Natural killer cell treated with Interleukin-12 subunit alpha and Interleukin-12 subunit beta and Interleukin-15 and Interleukin-18, amount 100 ng/mL, for 72 hours (primary cell): Measurements from ENCODE around the gene DOCK4. TPM values are rescaled to one million over a fixed set of nuclear protein-coding genes. Genes with fewer than 3 reads are reported as not detected.

ENCODE experiments used
- ATAC-seq, 2 donors: fragments of 150-1000 bp; cut with Tn5 transposase in 1 of 2; sonication (Bioruptor Pico), chemical (Tn5 transposase) in 1 of 2; 2 replicates each; pipeline ENCODE4 v1.10.0; 2021
- DNase-seq: peaks from one replicate; pipeline ENCODE4 v3.0.0; 2022; ENCODE audit warnings: low spot score
- H3K27ac Mint-ChIP-seq, 2 donors: 1 replicate in 1 of 2; 2 replicates in 1 of 2; pipeline ENCODE4 v1.8.0; 2022; ENCODE audit warnings: mixed read lengths in 2 of 2, mild to moderate bottlenecking in 1 of 2, moderate library complexity in 1 of 2
- H3K27me3 Mint-ChIP-seq, 2 donors: 1 replicate in 1 of 2; 2 replicates in 1 of 2; pipeline ENCODE4 v1.8.0; 2022; ENCODE audit warnings: mixed read lengths in 2 of 2
- H3K36me3 Mint-ChIP-seq: one replicate; pipeline ENCODE4 v1.8.0; 2022; ENCODE audit warnings: mixed read lengths
- H3K4me1 Mint-ChIP-seq, 2 donors: 1 replicate in 1 of 2; 2 replicates in 1 of 2; pipeline ENCODE4 v1.8.0; 2022; ENCODE audit warnings: low read depth in 2 of 2, mixed read lengths in 2 of 2, mild to moderate bottlenecking in 1 of 2
- H3K4me3 Mint-ChIP-seq: one replicate; pipeline ENCODE4 v1.8.0; 2022; ENCODE audit warnings: mixed read lengths
- H3K9me3 Mint-ChIP-seq: 2 replicates; pipeline ENCODE4 v1.8.0; 2022; ENCODE audit warnings: mixed read lengths
- total RNA-seq, 2 donors: library from RNA; stranded (reverse); gene quantifications; one replicate each; pipeline ENCODE4 v1.2.3, GENCODE V29; 2022

Gene DOCK4
- total RNA-seq, 2 donors from 2014 or later: 1.8 to 3.3 TPM

GRCh38 chr7:112192236-112193154 is 13.7 kb downstream of the DOCK4 start:
- ATAC-seq (no peak), DNase-seq (no peak)
- Mint-ChIP-seq H3K36me3 (no peaks in the 10 kb centered on the region), H3K9me3 (no peaks in the 10 kb centered on the region), H3K27ac (no peak overlapping the region), H3K4me1 (no peaks in the 10 kb centered on the region), H3K4me3 (no peak overlapping the region), H3K27me3 (peaks cover 27 to 42% of the 10 kb centered on the region in 2 donors)

DNA sequence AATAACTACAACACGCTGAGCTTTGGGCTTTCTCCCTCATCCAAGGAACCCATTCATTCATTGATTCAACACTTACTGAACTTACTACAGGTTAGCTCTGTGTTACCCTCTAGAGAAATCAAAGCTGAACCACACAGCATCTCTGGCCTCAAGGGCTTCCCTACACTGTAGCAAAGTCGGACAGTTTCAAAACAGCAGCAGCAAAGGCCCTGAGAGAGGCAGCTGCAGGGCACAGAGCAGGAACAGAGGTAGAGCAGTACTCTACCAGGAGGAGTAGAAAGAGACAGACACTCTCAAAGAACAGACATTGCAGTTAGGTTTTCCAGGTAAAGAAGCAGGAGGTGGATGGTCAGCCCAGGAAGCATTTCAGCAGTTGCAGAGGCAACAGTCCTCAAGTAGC is 16.1 kb downstream of the DOCK4 start:
- no peaks in the 10 kb centered on the region for H3K9me3 Mint-ChIP-seq
- peaks cover 23 to 25% of the 10 kb centered on the region in 2 donors for H3K27me3 Mint-ChIP-seq
- DNase-seq: no peak
- ATAC-seq: peak in 1 of 2 donors; percentile 15
- no peak overlapping the region for H3K4me3 Mint-ChIP-seq
- no peaks in the 10 kb centered on the region for H3K4me1 Mint-ChIP-seq
- no peaks in the 10 kb centered on the region for H3K36me3 Mint-ChIP-seq
- no peak overlapping the region for H3K27ac Mint-ChIP-seq

GRCh38 chr7:112189691-112190090 is 16.5 kb downstream of the DOCK4 start:
- Mint-ChIP-seq H3K4me3 (no peak overlapping the region), H3K36me3 (no peaks in the 10 kb centered on the region), H3K9me3 (no peaks in the 10 kb centered on the region), H3K4me1 (no peaks in the 10 kb centered on the region), H3K27me3 (peaks cover 23 to 25% of the 10 kb centered on the region in 2 donors), H3K27ac (no peak overlapping the region)
- ATAC-seq (no peak), DNase-seq (no peak)

DNA sequence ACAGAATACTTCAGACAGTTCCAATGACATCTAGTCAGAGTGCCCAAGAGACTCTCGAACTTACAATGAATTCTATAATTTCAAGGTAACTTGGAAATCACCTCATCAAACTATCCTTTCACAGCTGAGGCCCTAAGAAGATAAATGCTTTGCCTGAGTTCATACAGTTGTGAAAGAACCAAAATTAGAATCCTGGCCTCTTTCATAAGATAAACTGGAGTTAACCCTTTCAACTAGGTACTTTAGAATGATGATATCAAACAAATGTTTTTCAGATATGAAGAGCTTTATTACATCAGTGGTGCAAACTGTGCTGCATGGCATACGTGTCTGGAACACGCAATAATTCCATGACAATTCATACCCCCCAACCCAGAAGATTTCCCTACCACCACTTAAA is 17.9 kb downstream of the DOCK4 start:
- no peaks in the 10 kb centered on the region for H3K9me3 Mint-ChIP-seq
- ATAC-seq: no peak
- DNase-seq: no peak
- no peaks in the 10 kb centered on the region for H3K4me1 Mint-ChIP-seq
- H3K36me3 Mint-ChIP-seq: no peaks in the 10 kb centered on the region
- H3K4me3 Mint-ChIP-seq: no peak overlapping the region
- H3K27me3 Mint-ChIP-seq: peaks cover 15% of the 10 kb centered on the region in 2 donors
- no peak overlapping the region for H3K27ac Mint-ChIP-seq

- Mint-ChIP-seq H3K27ac (no peak overlapping the region), H3K36me3 (no peaks in the 10 kb centered on the region), H3K4me3 (no peak overlapping the region), H3K9me3 (no peaks in the 10 kb centered on the region), H3K27me3 (peaks cover 15% of the 10 kb centered on the region in 2 donors), H3K4me1 (no peaks in the 10 kb centered on the region)
- DNase-seq (no peak), ATAC-seq (no peak)
Measured at GRCh38 chr7:112186300-112186699, 19.9 kb downstream of the DOCK4 start.

GRCh38 chr7:112185005-112185834 is 21.0 kb downstream of the DOCK4 start:
- H3K4me1 Mint-ChIP-seq: no peaks in the 10 kb centered on the region
- no peak for ATAC-seq
- H3K27ac Mint-ChIP-seq: no peak overlapping the region
- no peaks in the 10 kb centered on the region for H3K36me3 Mint-ChIP-seq
- H3K27me3 Mint-ChIP-seq: peaks cover 10 to 18% of the 10 kb centered on the region in 2 donors
- H3K9me3 Mint-ChIP-seq: no peaks in the 10 kb centered on the region
- no peak for DNase-seq
- no peak overlapping the region for H3K4me3 Mint-ChIP-seq

DNA sequence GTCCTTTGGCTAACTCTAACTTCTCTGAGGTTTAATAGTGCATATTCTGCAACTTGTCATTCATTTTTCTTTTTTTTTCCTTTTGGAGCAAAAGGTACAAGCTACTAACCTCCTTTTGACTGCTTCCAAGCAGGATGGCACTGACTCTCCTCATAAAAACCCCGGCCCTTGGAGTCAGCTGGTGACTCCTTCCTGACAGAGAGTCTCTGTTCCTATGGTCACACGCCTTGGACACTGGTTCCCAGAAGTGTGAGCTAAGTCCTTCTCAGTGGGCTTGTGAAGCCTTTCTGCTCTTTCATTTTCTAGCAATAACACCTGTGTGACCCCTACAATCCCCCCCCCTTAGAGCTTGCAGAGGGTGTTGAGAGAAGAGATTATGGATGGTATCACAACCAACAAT is 21.7 kb downstream of the DOCK4 start:
- no peak for DNase-seq
- Mint-ChIP-seq H3K36me3 (no peaks in the 10 kb centered on the region), H3K4me1 (no peaks in the 10 kb centered on the region), H3K27ac (no peak overlapping the region), H3K9me3 (no peaks in the 10 kb centered on the region), H3K27me3 (peaks cover 5 to 13% of the 10 kb centered on the region in 2 donors), H3K4me3 (no peak overlapping the region)
- ATAC-seq: no peak

GRCh38 chr7:112183266-112183665 is 22.9 kb downstream of the DOCK4 start:
- DNase-seq (no peak), ATAC-seq (no peak)
- Mint-ChIP-seq H3K27me3 (peaks cover 7 to 15% of the 10 kb centered on the region in 2 donors), H3K4me3 (no peak overlapping the region), H3K27ac (no peak overlapping the region), H3K4me1 (no peaks in the 10 kb centered on the region), H3K9me3 (no peaks in the 10 kb centered on the region), H3K36me3 (no peaks in the 10 kb centered on the region)

DNA sequence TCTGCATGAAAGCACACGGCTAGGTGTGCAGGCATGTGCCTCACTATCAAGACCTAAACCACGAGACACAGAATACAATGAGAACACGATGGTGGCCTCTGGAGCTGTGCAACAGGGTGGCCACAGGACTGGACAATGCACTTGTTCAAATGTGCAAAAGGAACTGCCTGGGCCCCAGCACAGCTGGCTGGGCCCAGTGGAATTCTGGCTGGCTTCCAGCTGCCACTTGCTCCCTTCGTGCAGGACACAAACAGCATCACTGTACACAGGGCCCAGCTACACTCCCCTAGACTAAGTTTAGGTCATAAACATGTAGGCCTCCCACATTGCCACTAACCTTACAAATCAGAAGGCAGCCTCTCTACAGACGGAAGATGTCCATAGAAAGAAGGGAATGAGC is 23.4 kb downstream of the DOCK4 start:
- Mint-ChIP-seq H3K36me3 (no peaks in the 10 kb centered on the region), H3K27me3 (peaks cover 12 to 20% of the 10 kb centered on the region in 2 donors), H3K27ac (no peak overlapping the region), H3K4me1 (no peaks in the 10 kb centered on the region), H3K4me3 (no peak overlapping the region), H3K9me3 (no peaks in the 10 kb centered on the region)
- ATAC-seq: no peak
- DNase-seq: no peak

- DNase-seq: no peak
- Mint-ChIP-seq H3K9me3 (no peaks in the 10 kb centered on the region), H3K4me3 (no peak overlapping the region), H3K27me3 (peaks cover 25 to 35% of the 10 kb centered on the region in 2 donors), H3K36me3 (no peaks in the 10 kb centered on the region), H3K27ac (no peak overlapping the region), H3K4me1 (no peaks in the 10 kb centered on the region)
- no peak for ATAC-seq
Measured at GRCh38 chr7:112180223-112180622, 26.0 kb downstream of the DOCK4 start.

GRCh38 chr7:112176693-112177415 is 29.3 kb downstream of the DOCK4 start:
- ATAC-seq: no peak

DNA sequence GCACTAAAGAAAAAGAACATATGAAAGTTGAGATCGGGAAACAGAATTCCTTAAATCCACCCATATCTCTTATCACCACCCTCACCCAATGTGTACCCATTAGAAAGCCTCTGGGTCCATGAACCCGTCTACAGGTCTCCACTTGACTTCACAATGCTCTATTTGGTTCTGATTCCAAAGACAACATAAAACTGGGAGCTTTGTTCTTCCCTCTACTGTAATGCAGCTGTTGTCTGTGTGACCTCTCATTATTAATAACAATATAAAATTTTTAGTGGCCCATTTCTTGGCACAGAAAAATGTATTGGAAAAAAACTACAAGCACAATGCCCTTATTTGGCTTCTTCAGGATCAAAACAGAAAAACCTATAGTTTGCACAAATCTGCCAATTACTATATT is 30.0 kb downstream of the DOCK4 start:
- DNase-seq (no peak), ATAC-seq (no peak)
- H3K4me1 Mint-ChIP-seq: no peaks in the 10 kb centered on the region
- H3K27me3 Mint-ChIP-seq: peaks cover 33 to 53% of the 10 kb centered on the region in 2 donors
- no peak overlapping the region for H3K4me3 Mint-ChIP-seq
- no peak overlapping the region for H3K27ac Mint-ChIP-seq
- no peaks in the 10 kb centered on the region for H3K36me3 Mint-ChIP-seq
- no peaks in the 10 kb centered on the region for H3K9me3 Mint-ChIP-seq

More at GRCh38 chr7:112176693-112177415, 29.3 kb downstream of the DOCK4 start:
- DNase-seq: no peak
- Mint-ChIP-seq H3K27me3 (peaks cover 33 to 52% of the 10 kb centered on the region in 2 donors), H3K27ac (no peak overlapping the region), H3K36me3 (no peaks in the 10 kb centered on the region), H3K4me3 (no peak overlapping the region), H3K4me1 (no peaks in the 10 kb centered on the region), H3K9me3 (no peaks in the 10 kb centered on the region)

DNA sequence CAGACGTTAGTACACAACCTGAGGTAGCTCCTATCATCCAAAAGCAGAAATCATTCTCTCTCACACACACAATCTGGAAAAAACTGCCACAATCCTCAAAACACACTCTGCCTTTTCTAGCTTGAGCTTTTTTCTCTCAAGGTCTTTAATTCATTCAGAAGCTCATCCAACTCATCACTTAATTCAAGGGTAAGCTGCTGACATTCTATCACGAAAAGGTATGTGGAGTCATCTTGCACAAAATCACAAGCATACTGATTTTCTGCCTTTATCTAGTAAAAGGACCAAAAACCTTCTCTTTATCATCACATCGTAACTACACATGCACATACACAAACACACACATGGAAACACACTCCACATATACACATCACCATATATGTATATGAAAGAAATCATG is 32.0 kb downstream of the DOCK4 start:
- no peak overlapping the region for H3K27ac Mint-ChIP-seq

More for the DNA sequence above, 32.0 kb downstream of the DOCK4 start:
- ATAC-seq (no peak), DNase-seq (no peak)
- peaks cover 30 to 61% of the 10 kb centered on the region in 2 donors for H3K27me3 Mint-ChIP-seq
- H3K4me1 Mint-ChIP-seq: no peaks in the 10 kb centered on the region
- no peaks in the 10 kb centered on the region for H3K9me3 Mint-ChIP-seq
- H3K4me3 Mint-ChIP-seq: no peak overlapping the region
- no peaks in the 10 kb centered on the region for H3K36me3 Mint-ChIP-seq
